Spleen (tissue), 7 donors: ENCODE measurements around the gene CCL2.

Source experiments
- CTCF ChIP-seq, 11 experiments: fragments of 200-600 bp in 7 of 11; fragments of 450-650 bp in 4 of 11; sonication (generic) in 4 of 11; IDR thresholded peaks in 8 of 11; conservative IDR thresholded peaks in 3 of 11; 1 replicate in 7 of 11; 2 replicates in 4 of 11; pipeline versions ENCODE4 v1.4.0 to v1.8.0; 2016 to 2021; ENCODE audit warnings: antibody characterized with exemption in 11 of 11, inconsistent platforms in 4 of 11, mild to moderate bottlenecking in 1 of 11
- POLR2A ChIP-seq, 3 donors: fragments of 450-650 bp; IDR thresholded peaks; one replicate each; pipeline ENCODE4 v1.5.1; 2017; ENCODE audit warnings: antibody characterized with exemption in 3 of 3, mild to moderate bottlenecking in 1 of 3
- POLR2AphosphoS5 ChIP-seq, 3 donors: sonication (generic); formaldehyde crosslinking; IDR thresholded peaks; one replicate each; pipeline ENCODE4 v1.5.1; 2017; ENCODE audit warnings: antibody characterized with exemption in 3 of 3
- donor health status: DM: no; HTN: no; CAD: no; lungs with moderate emphysema.
- donor health status: DM: no; HTN: no; CAD: no.
- donor health status: DM: no; HTN: no; CAD: no.

GRCh38 chr17:34249061-34249460 lies 6.0 kb upstream of the CCL2 start:
- TF ChIP-seq POLR2AphosphoS5 (IDR thresholded peaks at IDR 0.05), result no peak
- TF ChIP-seq CTCF (IDR thresholded peaks at IDR 0.05 in 8 of 11, conservative IDR thresholded peaks at IDR 0.05 in 3 of 11), result no peak
- no peak for TF ChIP-seq POLR2A (IDR thresholded peaks at IDR 0.05)
